Pancreas (tissue), 10 donors: ENCODE data around the gene SERF2. TPM values are rescaled to one million over a fixed set of nuclear protein-coding genes. Genes with fewer than 3 reads are reported as not detected.
A peak's percentile ranks its signal among the peaks of the same experiment; 100 is the strongest.
"Not testable (repeated sequence)": the region's sequence is repeated elsewhere in the genome, so short reads cannot be mapped to it uniquely, and the experiment has no call there.

ENCODE experiments used
- ATAC-seq, 4 donors: fragments of 200-7000 bp; cut with Tn5 transposase; one replicate each; pipeline versions ENCODE4 v1.8.0 to v1.9.1; 2020; ENCODE audit warnings: mild to moderate bottlenecking in 4 of 4, moderate library complexity in 4 of 4
- DNase-seq, 6 donors: peaks; one replicate each; pipeline ENCODE4 v3.0.0-alpha.2; 2020
- FAIRE-seq: peaks from 2 replicates; lab custom pipeline; 2012; peaks lifted over from hg19 to GRCh38; lab: Jason Lieb, UNC
- H3K27ac ChIP-seq, 4 donors: fragments of 200-600 bp; sonication (generic); 1 replicate in 3 of 4; 2 replicates in 1 of 4; pipeline versions ENCODE4 v1.5.0 to v1.8.0; 2020
- H3K27me3 ChIP-seq, 4 donors: fragments of 200-600 bp; one replicate each; pipeline ENCODE4 v1.8.0; 2021
- H3K36me3 ChIP-seq, 3 donors: fragments of 200-600 bp; sonication (generic) in 1 of 3; one replicate each; pipeline versions ENCODE4 v1.5.0 to v1.8.0; 2020 to 2021
- H3K4me1 ChIP-seq, 3 donors: fragments of 200-600 bp; one replicate each; pipeline ENCODE4 v1.8.0; 2021
- H3K4me3 ChIP-seq, 4 donors: fragments of 200-600 bp; sonication (generic) in 2 of 4; one replicate each; pipeline versions ENCODE4 v1.5.0 to v1.8.0; 2020 to 2021
- H3K9me3 ChIP-seq, 4 donors: fragments of 200-600 bp; one replicate each; pipeline ENCODE4 v1.8.0; 2021
- WGBS, 2 donors: extraction: QIAGEN DNeasy Blood & Tissue Kit; methylation state at CpG; one replicate each; pipeline ENCODE4 v1.1.7; 2013; 5-methylcytosine and 5-hydroxymethylcytosine counted together
- intact Hi-C, 3 donors: fragments of 100-400 bp; cut with DNase I; formaldehyde crosslinking; loops; one replicate each; pipeline versions ENCODE4 v1.11.1 to v1.14.2; 2022
- polyA plus RNA-seq, 2 donors: library from polyadenylated mRNA; stranded (reverse); fragments of 200-250 nt; gene quantifications; one replicate each; pipeline ENCODE4 v1.2.3, GENCODE V29; 2013
- total RNA-seq, 6 donors: library from RNA; stranded (reverse); fragmentation: NEBNext Ultra II Directional in 4 of 6; extraction: Animal tissue kit (Norgen Biotek cat#: 25700) in 4 of 6; gene quantifications; one replicate each; pipeline versions ENCODE4 v1.2.1 to v1.2.4, GENCODE V29; 2021 to 2023
- TF ChIP-seq, protein P1 (sequence below), 4 donors: fragments of 200-600 bp; sonication (generic) in 3 of 4; IDR thresholded peaks; one replicate each; pipeline versions ENCODE4 v1.5.0 to v1.8.0; 2021; ENCODE audit warnings: antibody characterized with exemption in 4 of 4
- donor health status: healthy with polysubstance abuse.
- donor health status: DM: no; HTN: no; CAD: no; lungs with moderate emphysema.
- donor health status: DM: no; HTN: no; CAD: no.
- donor health status: control.
- donor health status: control.
- donor health status: Bipolar disorder and iron deficiency.
- donor health status: DM: yes; HTN: yes; CAD: no.
- donor health status: DM: no; HTN: no; CAD: no.
- donor health status: DM: no; HTN: no; CAD: no.
- donor health status: DM: yes; HTN: yes; CAD: no.

Gene SERF2
- total and polyA plus RNA-seq, 8 donors, result 245 to 1,722 (median 418) TPM

DNA sequence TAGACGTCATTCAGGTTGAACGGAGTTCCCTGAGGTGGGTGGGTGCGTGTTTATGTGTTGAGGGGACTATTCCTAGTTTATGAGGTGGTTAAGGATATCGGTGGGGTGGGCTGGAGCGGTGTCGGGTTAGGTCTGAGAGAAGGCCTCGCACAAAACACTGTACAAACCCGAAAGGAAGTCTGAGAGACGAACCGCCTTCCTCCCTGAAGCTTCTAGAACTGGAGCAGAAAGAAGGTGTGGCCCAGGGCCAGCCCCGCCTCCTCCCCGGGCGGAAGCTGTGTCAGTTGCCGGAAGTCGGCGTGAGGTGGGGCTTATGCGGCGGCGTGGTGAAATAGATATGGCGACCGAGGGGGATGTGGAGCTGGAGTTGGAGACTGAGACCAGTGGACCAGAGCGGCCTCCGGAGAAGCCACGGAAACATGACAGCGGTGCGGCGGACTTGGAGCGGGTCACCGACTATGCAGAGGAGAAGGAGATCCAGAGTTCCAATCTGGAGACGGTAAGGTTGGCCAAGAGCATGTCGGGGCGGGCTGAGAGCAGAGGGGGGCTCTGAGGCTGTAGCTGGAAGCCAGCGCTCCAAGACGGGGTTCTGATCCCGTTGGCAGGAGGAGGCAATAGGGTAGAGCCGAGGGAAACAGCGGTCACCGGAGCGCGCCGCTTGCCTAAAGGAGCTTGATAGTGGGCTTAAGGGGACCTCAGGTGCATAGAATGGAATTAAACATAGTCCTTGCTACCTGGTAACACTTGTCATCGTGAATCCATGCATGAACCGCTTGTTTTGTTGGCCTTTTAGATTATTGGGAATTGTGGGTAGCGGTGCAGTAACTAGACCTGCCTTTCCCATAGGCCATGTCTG is 8.4 kb downstream of the SERF2 start, which contains the start of gene HYPK:
Gene HYPK (plus strand): TSS at position 314 of the 856 bp plus-strand sequence. CDS start 24 bp downstream, at position 338.
- Histone ChIP-seq H3K4me1 (peaks cover 2 to 34% (median 7%) of the 10 kb centered on the region in 3 donors), H3K4me3 (peak within 1 kb of the TSS; percentile 67 to 89 (median 73)), H3K9me3 (no peaks in the 10 kb centered on the region), H3K36me3 (peaks cover 4 to 28% (median 5%) of the 10 kb centered on the region in 3 donors), H3K27ac (peak within 1 kb of the TSS; percentile 60 to 98 (median 84)), H3K27me3 (no peaks in the 10 kb centered on the region)
- DNase-seq, result peak; percentile 89 to 97 (median 93)
- TF ChIP-seq, protein P1, sequence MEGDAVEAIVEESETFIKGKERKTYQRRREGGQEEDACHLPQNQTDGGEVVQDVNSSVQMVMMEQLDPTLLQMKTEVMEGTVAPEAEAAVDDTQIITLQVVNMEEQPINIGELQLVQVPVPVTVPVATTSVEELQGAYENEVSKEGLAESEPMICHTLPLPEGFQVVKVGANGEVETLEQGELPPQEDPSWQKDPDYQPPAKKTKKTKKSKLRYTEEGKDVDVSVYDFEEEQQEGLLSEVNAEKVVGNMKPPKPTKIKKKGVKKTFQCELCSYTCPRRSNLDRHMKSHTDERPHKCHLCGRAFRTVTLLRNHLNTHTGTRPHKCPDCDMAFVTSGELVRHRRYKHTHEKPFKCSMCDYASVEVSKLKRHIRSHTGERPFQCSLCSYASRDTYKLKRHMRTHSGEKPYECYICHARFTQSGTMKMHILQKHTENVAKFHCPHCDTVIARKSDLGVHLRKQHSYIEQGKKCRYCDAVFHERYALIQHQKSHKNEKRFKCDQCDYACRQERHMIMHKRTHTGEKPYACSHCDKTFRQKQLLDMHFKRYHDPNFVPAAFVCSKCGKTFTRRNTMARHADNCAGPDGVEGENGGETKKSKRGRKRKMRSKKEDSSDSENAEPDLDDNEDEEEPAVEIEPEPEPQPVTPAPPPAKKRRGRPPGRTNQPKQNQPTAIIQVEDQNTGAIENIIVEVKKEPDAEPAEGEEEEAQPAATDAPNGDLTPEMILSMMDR (IDR thresholded peaks at IDR 0.05), result no peak
- FAIRE-seq, result no peak
- intact Hi-C loops, result no loop called here
- peak; percentile 89 to 95 (median 90) for ATAC-seq
- 8 to 10% methylated on average over 44 of the region's 44 CpGs for WGBS, 2 donors

DNA sequence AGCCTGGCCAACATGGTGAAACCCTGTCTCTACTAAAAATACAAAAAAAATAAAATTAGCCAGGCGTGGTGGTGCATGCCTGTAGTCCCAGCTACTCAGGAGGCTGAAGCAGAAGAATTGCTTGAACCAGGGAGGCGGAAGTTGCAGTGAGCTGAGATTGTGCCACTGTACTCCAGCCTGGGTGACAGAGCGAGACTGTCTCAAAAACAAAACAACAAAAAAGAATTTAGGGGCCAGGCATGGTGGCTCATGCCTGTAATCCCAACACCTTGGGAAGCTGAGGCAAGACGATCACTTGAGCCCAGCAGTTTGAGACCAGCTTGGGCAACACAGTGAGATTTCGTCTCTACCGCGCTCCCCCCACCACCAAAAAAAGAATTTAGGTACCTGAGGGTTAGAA is 10.6 kb downstream of the SERF2 start:
- H3K9me3 ChIP-seq, intact Hi-C loops, ATAC-seq, DNase-seq, FAIRE-seq, H3K27me3 ChIP-seq, H3K4me3 ChIP-seq, H3K27ac ChIP-seq: not testable (repeated sequence)
- peaks cover 0 to 38% (median 10%) of the 10 kb centered on the region in 3 donors for H3K36me3 ChIP-seq
- WGBS, 2 donors, result 98 to 99% methylated on average over 7 of the region's 7 CpGs
- H3K4me1 ChIP-seq, result peaks cover 0 to 32% (median 7%) of the 10 kb centered on the region in 3 donors

DNA sequence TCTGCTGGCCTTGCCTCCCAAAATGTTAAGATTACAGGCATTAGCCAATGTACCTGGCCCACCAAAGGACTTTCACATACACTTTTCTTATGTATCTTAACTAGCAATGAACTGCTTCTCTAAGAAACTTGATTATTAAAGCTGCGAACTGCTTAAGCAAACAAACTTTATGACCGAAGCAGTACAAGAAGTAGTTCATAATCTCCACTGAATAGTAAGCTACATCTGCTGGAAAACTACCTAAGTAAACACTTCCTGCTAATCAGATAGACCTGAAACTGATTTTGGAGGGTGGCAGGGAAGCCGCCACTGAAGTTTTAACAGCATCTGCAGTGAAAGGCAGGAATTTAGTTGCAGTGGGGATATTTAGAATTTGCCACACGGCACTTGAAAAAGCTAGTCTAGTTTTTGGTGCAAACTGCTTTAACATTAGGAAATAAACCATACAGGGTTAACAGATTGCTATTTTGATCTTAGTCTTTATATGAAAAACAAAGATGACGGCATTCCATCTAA is 16.4 kb downstream of the SERF2 start:
- intact Hi-C loops, result no loop called here
- H3K4me3 ChIP-seq, result no peak overlapping the region

DNA sequence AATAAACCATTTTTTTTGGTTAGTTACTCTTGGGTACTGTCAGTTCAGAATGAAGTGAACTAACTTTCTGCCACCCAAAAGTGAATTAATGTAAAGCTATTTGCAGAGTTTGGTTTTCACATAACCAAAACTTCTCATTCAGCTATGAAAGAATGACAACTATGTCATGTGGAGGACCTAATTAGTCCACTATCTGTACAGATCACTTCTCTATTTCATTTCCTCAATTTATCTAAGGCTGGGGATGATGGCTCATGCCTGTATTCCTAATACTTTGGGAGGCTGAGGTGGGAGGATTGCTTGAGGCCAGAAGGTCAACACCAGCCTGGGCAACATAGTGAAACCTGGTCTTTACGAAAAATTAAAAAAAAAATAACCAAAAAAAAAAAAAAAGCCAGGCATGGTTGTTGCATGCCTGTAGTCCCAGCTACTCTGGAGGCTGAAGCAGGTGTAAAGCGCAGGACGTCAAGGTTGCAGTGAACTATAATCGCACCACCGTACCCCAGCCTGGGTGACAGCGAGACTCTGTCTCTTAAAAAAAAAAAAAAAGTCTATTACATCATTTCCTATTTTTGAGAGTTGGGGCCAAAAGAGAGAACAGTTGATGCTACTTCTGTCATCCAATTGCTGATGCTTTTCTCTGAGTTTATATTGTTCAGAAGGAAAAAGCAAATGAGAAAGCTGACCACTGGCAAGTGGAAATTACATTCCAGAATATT is 17.0 kb downstream of the SERF2 start:
- FAIRE-seq, result no peak
- no peaks in the 10 kb centered on the region for H3K4me1 ChIP-seq
- no peaks in the 10 kb centered on the region for H3K27me3 ChIP-seq
- peak in 1 of 4 donors; percentile 36 for ATAC-seq
- 89 to 93% methylated on average over 6 of the region's 6 CpGs for WGBS, 2 donors
- H3K9me3 ChIP-seq, result no peaks in the 10 kb centered on the region
- intact Hi-C loops, result no loop called here
- TF ChIP-seq, protein P1 (IDR thresholded peaks at IDR 0.05), result no peak
- peaks cover 15 to 76% (median 34%) of the 10 kb centered on the region in 3 donors for H3K36me3 ChIP-seq
- DNase-seq, result no peak
- no peak overlapping the region for H3K4me3 ChIP-seq
- H3K27ac ChIP-seq, result no peak overlapping the region

More for the DNA sequence above, 16.4 kb downstream of the SERF2 start:
- Histone ChIP-seq H3K27ac (no peak overlapping the region), H3K9me3 (no peaks in the 10 kb centered on the region), H3K4me1 (no peaks in the 10 kb centered on the region), H3K36me3 (peaks cover 14 to 70% (median 32%) of the 10 kb centered on the region in 3 donors), H3K27me3 (no peaks in the 10 kb centered on the region)
- TF ChIP-seq, protein P1 (IDR thresholded peaks at IDR 0.05), result no peak
- WGBS, 2 donors, result 91 to 94% methylated on average over 5 of the region's 5 CpGs
- DNase-seq, result no peak
- no peak for FAIRE-seq
- no peak for ATAC-seq

DNA sequence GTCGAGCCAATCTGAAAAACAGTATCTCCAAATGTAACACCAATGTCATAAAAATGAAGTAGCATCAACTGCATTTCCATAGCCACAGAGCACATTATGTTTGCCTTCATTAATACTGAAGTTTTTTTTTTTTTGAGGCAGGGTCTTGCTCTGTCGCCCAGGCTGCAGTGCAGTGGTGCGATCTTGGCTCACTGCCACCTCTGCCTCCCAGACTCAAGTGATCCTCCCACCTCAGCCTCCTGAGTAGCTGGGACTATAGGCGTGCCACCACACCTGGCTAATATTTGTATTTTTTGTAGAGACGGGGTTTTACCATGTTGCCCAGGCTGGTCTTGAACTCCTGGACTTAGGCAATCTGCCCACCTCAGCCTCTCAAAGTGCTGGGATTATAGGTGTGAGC is 22.9 kb downstream of the SERF2 start:
- H3K4me3 ChIP-seq, H3K27ac ChIP-seq, intact Hi-C loops, DNase-seq, ATAC-seq, H3K4me1 ChIP-seq, FAIRE-seq, H3K27me3 ChIP-seq, H3K9me3 ChIP-seq: not testable (repeated sequence)
- peaks cover 11 to 47% (median 32%) of the 10 kb centered on the region in 3 donors for H3K36me3 ChIP-seq
- WGBS, 2 donors, result 88 to 91% methylated on average over 5 of the region's 5 CpGs
